ENCODE measurements around the gene G0S2.

G0S2 gene

DNA sequence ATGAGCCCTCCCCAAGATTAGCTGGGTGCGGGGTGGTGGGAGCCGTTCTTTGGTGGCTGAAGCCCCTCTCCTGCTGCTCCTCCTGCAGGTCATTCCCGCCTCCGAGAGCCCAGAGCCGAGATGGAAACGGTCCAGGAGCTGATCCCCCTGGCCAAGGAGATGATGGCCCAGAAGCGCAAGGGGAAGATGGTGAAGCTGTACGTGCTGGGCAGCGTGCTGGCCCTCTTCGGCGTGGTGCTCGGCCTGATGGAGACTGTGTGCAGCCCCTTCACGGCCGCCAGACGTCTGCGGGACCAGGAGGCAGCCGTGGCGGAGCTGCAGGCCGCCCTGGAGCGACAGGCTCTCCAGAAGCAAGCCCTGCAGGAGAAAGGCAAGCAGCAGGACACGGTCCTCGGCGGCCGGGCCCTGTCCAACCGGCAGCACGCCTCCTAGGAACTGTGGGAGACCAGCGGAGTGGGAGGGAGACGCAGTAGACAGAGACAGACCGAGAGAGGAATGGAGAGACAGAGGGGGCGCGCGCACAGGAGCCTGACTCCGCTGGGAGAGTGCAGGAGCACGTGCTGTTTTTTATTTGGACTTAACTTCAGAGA lies 448 bp downstream of the G0S2 start:
- DNase-seq (ENCODE audit: low read depth) = peak; percentile 25
- TF ChIP-seq, protein P1, sequence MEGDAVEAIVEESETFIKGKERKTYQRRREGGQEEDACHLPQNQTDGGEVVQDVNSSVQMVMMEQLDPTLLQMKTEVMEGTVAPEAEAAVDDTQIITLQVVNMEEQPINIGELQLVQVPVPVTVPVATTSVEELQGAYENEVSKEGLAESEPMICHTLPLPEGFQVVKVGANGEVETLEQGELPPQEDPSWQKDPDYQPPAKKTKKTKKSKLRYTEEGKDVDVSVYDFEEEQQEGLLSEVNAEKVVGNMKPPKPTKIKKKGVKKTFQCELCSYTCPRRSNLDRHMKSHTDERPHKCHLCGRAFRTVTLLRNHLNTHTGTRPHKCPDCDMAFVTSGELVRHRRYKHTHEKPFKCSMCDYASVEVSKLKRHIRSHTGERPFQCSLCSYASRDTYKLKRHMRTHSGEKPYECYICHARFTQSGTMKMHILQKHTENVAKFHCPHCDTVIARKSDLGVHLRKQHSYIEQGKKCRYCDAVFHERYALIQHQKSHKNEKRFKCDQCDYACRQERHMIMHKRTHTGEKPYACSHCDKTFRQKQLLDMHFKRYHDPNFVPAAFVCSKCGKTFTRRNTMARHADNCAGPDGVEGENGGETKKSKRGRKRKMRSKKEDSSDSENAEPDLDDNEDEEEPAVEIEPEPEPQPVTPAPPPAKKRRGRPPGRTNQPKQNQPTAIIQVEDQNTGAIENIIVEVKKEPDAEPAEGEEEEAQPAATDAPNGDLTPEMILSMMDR (IDR thresholded peaks at IDR 0.05; ENCODE audit: insufficient read depth, low read depth, low read length, missing control alignments) = no peak
- H3K4me3 ChIP-seq (ENCODE audit: low read length) = peak overlapping the region; percentile 41

DNA sequence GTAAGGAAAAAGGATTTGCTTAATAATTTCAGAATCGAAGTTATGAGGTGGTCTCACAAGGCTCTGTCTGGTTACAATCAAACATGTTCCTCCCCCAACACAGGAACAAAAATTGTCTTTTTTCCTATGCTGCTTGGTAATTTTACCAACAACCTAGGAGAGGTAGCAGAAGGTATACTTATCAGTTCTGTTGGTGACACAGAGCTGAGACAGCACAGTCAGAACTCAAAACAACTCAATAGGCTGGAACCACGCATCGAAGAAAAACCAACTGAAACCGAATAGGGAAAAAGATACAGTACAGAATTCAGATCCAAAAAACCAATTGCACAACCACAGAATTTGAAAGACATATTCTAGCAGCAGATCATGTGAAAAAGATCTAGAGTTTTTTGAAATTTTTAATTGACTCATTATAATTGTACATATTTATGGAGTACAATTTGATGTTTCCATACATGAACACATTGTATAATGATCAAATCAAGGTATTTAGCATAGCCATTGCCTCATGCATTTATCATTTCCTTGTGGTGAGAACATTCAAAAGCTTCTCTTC lies 3.8 kb downstream of the G0S2 start:
- DNase-seq (ENCODE audit: low read depth) = no peak
- TF ChIP-seq, protein P1 (IDR thresholded peaks at IDR 0.05; ENCODE audit: insufficient read depth, low read depth, low read length, missing control alignments) = no peak
- no peak overlapping the region for H3K4me3 ChIP-seq (ENCODE audit: low read length)

DNA sequence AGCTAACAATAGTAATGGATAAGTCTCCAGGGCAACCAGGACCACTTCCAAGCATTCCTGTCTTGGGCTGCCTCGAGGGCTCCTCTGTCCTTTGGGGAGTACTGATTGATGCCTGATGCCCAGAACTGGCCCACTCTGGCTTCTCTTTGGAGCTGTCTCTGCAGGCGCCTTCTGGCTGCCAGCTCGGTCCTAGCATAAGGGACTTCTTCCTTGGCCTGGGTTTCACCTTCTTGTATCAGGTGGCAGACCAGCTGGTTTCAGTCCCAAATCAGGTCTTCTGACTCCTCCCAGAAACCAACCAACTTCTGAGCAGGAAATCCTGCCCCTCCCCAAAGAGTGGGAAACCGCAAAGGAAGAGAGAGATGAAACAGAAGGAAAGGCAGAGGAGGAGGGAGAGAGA lies 10.6 kb downstream of the G0S2 start:
- no peak overlapping the region for H3K4me3 ChIP-seq (ENCODE audit: low read length)
- TF ChIP-seq, protein P1 (IDR thresholded peaks at IDR 0.05; ENCODE audit: insufficient read depth, low read depth, low read length, missing control alignments) = no peak
- DNase-seq (ENCODE audit: low read depth) = no peak

DNA sequence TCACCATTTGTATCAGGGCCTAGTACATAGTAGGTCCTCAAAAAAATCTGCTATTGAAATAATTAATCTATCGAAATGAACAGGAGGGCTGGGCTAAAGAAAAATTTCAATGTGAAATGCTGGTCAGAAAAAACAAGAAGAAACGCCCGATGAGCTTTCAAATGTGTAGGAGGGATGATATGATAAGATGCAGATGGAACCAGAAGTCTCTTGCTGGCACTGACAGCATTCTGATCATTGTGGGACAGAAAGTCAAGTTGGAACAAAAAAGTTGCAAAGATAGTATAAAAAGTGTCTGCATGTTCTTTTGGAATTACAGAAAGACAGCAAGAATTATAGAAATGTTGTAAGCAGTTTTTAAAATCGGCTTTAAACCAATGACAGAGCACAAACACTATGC lies 11.1 kb downstream of the G0S2 start:
- H3K4me3 ChIP-seq (ENCODE audit: low read length) = no peak overlapping the region
- TF ChIP-seq, protein P1 (IDR thresholded peaks at IDR 0.05; ENCODE audit: insufficient read depth, low read depth, low read length, missing control alignments) = no peak
- no peak for DNase-seq (ENCODE audit: low read depth)

DNA sequence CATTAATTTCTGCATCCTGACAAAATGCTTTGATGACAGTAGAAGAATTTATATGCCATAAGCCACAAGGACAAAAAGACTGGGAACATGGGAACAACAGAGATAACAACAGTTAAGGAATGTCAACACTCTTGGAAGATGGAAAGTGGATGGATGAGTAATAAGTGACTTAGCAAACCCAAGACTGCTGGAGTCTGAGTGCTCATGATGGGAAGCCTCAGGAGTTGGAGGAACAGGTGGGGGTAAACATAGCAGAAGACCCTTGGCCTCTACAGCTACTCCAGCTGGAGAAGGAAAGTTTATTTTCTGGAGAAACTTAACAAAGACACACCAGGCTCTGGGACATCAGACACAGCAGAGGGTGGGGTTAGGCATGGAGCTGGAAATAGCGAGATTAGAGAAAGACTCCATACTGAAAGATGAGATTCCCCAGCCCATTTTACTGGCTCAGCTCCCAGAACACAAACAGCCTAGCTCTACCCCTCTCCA lies 13.6 kb downstream of the G0S2 start:
- no peak overlapping the region for H3K4me3 ChIP-seq (ENCODE audit: low read length)
- TF ChIP-seq, protein P1 (IDR thresholded peaks at IDR 0.05; ENCODE audit: insufficient read depth, low read depth, low read length, missing control alignments) = no peak
- DNase-seq (ENCODE audit: low read depth) = peak; percentile 54

DNA sequence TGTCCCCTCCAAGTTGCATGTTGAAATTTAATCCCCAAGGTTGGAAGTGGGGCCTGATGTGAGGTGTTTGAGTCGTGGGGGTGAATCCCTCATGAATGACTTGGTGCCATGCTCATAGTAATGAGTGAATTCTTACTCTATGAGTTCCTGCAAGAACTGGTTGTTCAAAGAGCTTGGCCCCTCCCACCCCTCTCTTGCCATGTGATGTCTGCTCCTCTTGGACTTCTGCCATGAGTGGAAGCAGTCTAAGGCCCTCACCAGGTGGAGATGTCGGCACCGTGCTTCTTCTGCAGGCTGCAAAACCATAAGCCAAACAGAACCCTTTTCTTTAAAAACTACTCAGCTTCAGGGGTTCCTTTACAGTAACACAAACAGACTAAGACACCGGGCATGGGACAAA lies 14.3 kb downstream of the G0S2 start:
- DNase-seq (ENCODE audit: low read depth) = peak; percentile 90
- TF ChIP-seq, protein P1 (IDR thresholded peaks at IDR 0.05; ENCODE audit: insufficient read depth, low read depth, low read length, missing control alignments) = no peak
- H3K4me3 ChIP-seq (ENCODE audit: low read length) = no peak overlapping the region

DNA sequence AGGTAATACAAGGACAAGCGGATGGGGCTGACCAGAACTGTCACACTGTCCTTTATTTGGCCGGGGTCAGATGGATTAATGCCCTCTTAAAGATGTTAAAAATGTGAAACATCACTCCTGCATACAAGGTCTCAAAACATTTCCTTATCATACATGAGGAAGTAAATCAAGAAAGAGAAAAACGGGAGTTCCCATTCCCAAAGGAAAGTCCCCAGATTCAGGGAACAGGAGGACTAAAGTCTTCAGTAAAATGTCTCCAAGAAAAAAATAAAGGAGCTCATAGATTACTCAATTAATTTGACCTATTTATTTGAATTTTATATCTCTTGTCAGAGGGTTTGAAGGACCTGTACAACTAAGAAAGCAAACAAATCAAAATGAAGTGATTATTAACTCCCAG lies 16.0 kb downstream of the G0S2 start:
- no peak overlapping the region for H3K4me3 ChIP-seq (ENCODE audit: low read length)
- DNase-seq (ENCODE audit: low read depth) = no peak
- TF ChIP-seq, protein P1 (IDR thresholded peaks at IDR 0.05; ENCODE audit: insufficient read depth, low read depth, low read length, missing control alignments) = no peak
